HepG2 (cell line): ENCODE results near the gene SSBP4. TPM values are rescaled to one million over a fixed set of nuclear protein-coding genes. Genes with fewer than 3 reads are reported as not detected.

ENCODE experiments used
- GATAD2A ChIP-seq: IDR thresholded peaks from 2 replicates; pipeline ENCODE4 v1.6.1; 2016
- HNF4G ChIP-seq, 2 experiments: sonication (generic) in 1 of 2; formaldehyde crosslinking in 1 of 2; IDR thresholded peaks; 2 replicates each; pipeline versions ENCODE4 v1.4.0 to v1.6.1; 2011 to 2020; ENCODE audit warnings: borderline replicate concordance in 2 of 2, low read depth in 2 of 2, mild to moderate bottlenecking in 2 of 2, low read length in 1 of 2, missing genetic modification reagents in 1 of 2, moderate library complexity in 1 of 2
- PHF21A ChIP-seq: sonication (generic); formaldehyde crosslinking; IDR thresholded peaks from 2 replicates; pipeline ENCODE4 v1.5.0; 2020; ENCODE audit warnings: mild to moderate bottlenecking, missing genetic modification reagents
- POLR2A ChIP-seq, 2 experiments: IDR thresholded peaks; 2 replicates each; pipeline ENCODE4 v1.6.1; 2011; ENCODE audit warnings: low read depth in 2 of 2, low read length in 2 of 2, mild to moderate bottlenecking in 1 of 2, moderate library complexity in 1 of 2; ENCODE audit not compliant: insufficient read depth in 1 of 2
- SOX6 ChIP-seq, 2 experiments: fragments of 450-650 bp in 1 of 2; sonication (generic) in 1 of 2; formaldehyde crosslinking in 1 of 2; IDR thresholded peaks; 2 replicates each; pipeline versions ENCODE4 v1.4.0 to v1.6.1; 2017 to 2020; ENCODE audit warnings: antibody characterized with exemption in 1 of 2, mild to moderate bottlenecking in 1 of 2, missing genetic modification reagents in 1 of 2
- ZBTB38 ChIP-seq: sonication (generic); formaldehyde crosslinking; IDR thresholded peaks from 2 replicates; pipeline ENCODE4 v1.5.1; 2020; ENCODE audit warnings: mild to moderate bottlenecking, missing genetic modification reagents
- ZFY ChIP-seq: sonication (generic); formaldehyde crosslinking; IDR thresholded peaks from 2 replicates; pipeline ENCODE4 v1.4.0; 2020; ENCODE audit warnings: missing genetic modification reagents
- ZNF644 ChIP-seq: IDR thresholded peaks from 2 replicates; pipeline ENCODE4 v1.6.1; 2016; ENCODE audit warnings: low read depth
- polyA plus RNA-seq, 8 experiments: library from polyadenylated mRNA; depleted of rRNA in 3 of 8; stranded (reverse) in 7 of 8; unstranded in 1 of 8; fragments of >200 nt; fragmentation: Illumina TruSeq in 4 of 8; extraction: Trizol in 4 of 8; gene quantifications; 2 replicates each; pipeline versions ENCODE4 v1.2.1 to v1.2.3, GENCODE V29; 2011 to 2016; ENCODE audit warnings: low read depth in 4 of 8, missing spikeins in 1 of 8, mixed read lengths in 1 of 8; ENCODE audit not compliant: insufficient read depth in 1 of 8
- total RNA-seq, 5 experiments: library from RNA; depleted of rRNA; stranded (reverse); fragments of >200 nt; fragmentation: Illumina TruSeq; extraction: Trizol; gene quantifications; 2 replicates each; pipeline ENCODE4 v1.2.3, GENCODE V29; 2016; ENCODE audit warnings: low read depth in 1 of 5
- TF ChIP-seq, protein P1 (sequence below): sonication (generic); formaldehyde crosslinking; conservative IDR thresholded peaks from 2 replicates; pipeline ENCODE4 v1.8.0; 2022; ENCODE audit warnings: mild to moderate bottlenecking, moderate library complexity, missing genetic modification reagents

Gene SSBP4
- total and polyA plus RNA-seq, 2 of the 13 experiments (the other 11 are each of a cell fraction or from before 2014, with no cell fraction given): 20.8 to 39.5 TPM

DNA sequence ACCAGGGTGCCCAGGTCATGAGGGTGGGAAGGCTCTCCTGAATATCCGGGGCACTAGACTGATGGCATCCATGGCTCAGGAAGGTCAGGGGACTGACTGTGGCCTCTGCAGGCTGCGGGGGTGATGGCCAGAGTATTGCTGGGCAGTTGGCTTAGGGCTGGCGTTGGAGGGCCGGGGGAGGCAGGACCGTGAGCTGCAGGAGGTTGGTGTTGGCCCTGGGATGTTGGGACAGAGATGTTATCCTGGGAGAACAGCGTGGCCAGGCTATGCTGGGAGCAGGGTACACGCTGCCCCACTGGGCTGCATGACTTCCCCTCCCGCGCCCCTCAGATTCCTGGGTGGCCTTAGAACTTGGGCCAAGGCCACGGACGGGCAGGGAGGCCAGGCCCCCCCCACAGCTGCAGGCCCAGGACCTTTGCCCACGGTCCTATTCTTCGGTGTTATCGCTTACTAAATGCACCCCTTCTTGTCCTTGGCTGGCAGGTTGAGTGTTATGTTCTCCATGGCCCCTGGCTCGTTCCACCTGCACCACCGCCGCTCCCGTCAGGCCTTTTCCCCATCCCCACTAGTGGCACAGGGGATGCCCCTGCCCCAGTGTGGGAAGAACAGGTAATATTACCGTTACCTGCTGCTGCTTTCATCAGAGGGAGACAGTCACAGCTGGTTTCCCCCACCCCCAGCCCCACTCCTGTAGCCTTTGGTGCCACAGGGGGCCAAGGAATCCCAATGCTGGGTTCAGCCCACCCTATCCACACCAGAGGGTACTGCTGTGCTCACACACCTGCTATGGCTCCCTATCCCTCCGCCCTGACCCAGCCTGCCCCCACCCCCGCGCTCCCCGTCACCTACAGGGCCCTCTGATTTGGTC is 22.0 kb downstream of the SSBP4 start (continued):
- TF ChIP-seq SOX6 (IDR thresholded peaks at IDR 0.05) (no peak), SOX6 (CRISPR knock-in tag; IDR thresholded peaks at IDR 0.05) (peak; percentile 32; the same call in 1 of the 2 replicates), ZFY (0 out of 2 replicates have a peak, but pooled peaks have one; percentile 13), GATAD2A (CRISPR knock-in tag) (peak; percentile 63), PHF21A (peak; percentile 41), ZNF644 (CRISPR knock-in tag) (no peak), POLR2A (IDR thresholded peaks at IDR 0.05; ENCODE audit: insufficient read depth in 1 of 2, low read depth in 2 of 2, low read length in 2 of 2) (peak in 1 of 2 experiments; percentile 34; a peak in 1 of 4 replicates), ZBTB38 (CRISPR knock-in tag) (0 out of 2 replicates have a peak, but pooled peaks have one; percentile 4), HNF4G (IDR thresholded peaks at IDR 0.05; ENCODE audit: borderline replicate concordance, low read depth, low read length) (peak; percentile 55; the same call in 1 of the 2 replicates), HNF4G (CRISPR knock-in tag; IDR thresholded peaks at IDR 0.05; ENCODE audit: borderline replicate concordance, low read depth) (peak; percentile 56; the same call in 1 of the 2 replicates)
- TF ChIP-seq, protein P1, sequence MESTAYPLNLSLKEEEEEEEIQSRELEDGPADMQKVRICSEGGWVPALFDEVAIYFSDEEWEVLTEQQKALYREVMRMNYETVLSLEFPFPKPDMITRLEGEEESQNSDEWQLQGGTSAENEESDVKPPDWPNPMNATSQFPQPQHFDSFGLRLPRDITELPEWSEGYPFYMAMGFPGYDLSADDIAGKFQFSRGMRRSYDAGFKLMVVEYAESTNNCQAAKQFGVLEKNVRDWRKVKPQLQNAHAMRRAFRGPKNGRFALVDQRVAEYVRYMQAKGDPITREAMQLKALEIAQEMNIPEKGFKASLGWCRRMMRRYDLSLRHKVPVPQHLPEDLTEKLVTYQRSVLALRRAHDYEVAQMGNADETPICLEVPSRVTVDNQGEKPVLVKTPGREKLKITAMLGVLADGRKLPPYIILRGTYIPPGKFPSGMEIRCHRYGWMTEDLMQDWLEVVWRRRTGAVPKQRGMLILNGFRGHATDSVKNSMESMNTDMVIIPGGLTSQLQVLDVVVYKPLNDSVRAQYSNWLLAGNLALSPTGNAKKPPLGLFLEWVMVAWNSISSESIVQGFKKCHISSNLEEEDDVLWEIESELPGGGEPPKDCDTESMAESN (CRISPR knock-in tag): 0 out of 2 replicates have a peak, but pooled peaks have one; percentile 51
